Measurements from ENCODE around the gene CCNI. TPM values are rescaled to one million over a fixed set of nuclear protein-coding genes. Genes with fewer than 3 reads are reported as not detected.

The CCNI gene
- total RNA-seq, 1 donor, result 187 TPM

DNA sequence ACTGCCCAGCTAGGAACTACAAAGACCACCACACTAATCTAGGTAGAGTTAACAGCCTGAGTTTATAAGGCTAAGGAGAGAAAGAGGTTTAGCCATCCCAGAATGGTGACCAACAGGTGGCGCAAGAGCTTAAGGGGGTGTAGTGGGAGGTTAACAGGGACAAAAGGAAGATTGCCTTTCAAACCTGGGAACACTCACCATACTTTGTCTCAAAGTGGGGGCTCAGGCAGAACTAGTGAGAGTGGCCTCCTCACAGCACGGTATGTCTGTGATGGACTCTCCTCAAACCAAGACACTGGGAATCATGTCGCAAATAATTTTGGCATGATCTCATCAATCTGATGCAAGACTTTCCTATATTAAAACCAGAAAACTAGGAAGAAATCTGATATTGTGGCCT, 23.4 kb downstream of the CCNI start:
- no peak overlapping the region for H3K4me3 ChIP-seq (ENCODE audit: low read depth, low read length)
- peak; percentile 58 for DNase-seq (ENCODE audit: low read depth)
- TF ChIP-seq, protein P1, sequence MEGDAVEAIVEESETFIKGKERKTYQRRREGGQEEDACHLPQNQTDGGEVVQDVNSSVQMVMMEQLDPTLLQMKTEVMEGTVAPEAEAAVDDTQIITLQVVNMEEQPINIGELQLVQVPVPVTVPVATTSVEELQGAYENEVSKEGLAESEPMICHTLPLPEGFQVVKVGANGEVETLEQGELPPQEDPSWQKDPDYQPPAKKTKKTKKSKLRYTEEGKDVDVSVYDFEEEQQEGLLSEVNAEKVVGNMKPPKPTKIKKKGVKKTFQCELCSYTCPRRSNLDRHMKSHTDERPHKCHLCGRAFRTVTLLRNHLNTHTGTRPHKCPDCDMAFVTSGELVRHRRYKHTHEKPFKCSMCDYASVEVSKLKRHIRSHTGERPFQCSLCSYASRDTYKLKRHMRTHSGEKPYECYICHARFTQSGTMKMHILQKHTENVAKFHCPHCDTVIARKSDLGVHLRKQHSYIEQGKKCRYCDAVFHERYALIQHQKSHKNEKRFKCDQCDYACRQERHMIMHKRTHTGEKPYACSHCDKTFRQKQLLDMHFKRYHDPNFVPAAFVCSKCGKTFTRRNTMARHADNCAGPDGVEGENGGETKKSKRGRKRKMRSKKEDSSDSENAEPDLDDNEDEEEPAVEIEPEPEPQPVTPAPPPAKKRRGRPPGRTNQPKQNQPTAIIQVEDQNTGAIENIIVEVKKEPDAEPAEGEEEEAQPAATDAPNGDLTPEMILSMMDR (IDR thresholded peaks at IDR 0.05; ENCODE audit: insufficient read depth, low read depth, low read length), result peak; percentile 54

DNA sequence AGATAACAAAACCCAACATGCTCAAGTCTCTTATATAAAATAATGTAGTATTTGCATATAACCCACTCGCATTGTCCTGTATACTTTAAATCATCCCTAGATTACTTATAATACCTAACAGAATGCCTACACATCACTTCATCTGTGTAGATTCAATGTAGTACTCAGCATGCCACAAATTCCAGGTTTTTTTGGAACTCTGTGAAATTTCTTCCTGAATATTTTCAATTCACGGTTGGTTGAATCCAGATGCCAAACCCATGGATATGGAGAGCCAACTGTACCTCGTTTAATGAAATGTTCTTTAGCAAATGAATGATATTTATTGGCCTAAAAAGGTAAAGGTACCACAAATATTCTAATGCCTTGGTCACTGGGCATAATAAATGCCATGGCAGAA, 24.8 kb downstream of the CCNI start:
- no peak for DNase-seq (ENCODE audit: low read depth)
- TF ChIP-seq, protein P1 (IDR thresholded peaks at IDR 0.05; ENCODE audit: insufficient read depth, low read depth, low read length), result no peak
- no peak overlapping the region for H3K4me3 ChIP-seq (ENCODE audit: low read depth, low read length)

DNA sequence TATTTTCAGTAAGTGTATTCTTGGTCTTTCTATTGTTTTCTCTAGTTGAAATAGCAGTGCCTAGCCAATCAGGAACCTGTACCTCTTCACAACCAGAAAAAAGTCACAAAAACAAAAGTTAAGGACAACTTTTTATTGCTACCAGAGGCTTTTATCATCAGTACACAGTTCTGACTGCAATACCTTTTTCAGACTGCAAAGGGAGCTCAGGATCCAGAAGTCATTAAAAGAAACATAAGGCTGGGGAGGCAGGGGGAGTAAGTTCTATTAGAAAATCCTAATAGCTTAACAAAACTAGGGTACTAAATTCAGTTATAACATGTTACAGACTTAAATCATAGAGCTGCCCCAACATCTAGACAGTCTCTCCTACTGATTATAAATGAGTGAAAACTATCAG, 28.8 kb downstream of the CCNI start:
- TF ChIP-seq, protein P1 (IDR thresholded peaks at IDR 0.05; ENCODE audit: insufficient read depth, low read depth, low read length), result peak; percentile 41
- peak; percentile 37 for DNase-seq (ENCODE audit: low read depth)
- H3K4me3 ChIP-seq (ENCODE audit: low read depth, low read length), result no peak overlapping the region

DNA sequence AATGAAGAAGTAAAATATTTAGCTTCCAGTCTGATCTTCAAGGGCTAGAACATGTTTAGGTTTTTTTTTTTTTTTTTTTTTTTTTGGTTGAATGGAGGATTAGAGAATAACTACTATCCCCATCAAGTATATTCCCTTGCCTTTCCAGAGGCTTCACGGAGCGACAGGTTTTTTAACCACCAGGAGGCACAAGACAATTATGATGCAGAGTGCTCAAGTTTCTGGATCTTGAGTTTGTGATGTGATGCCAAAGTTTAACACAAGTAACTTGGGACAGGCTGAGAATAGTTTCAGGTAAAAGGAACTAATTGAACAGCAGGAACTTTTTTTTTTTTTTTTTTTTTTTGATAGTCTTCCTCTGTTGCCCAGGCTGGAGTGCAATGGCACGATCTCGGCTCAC, 30.3 kb downstream of the CCNI start:
- peak; percentile 32 for DNase-seq (ENCODE audit: low read depth)
- TF ChIP-seq, protein P1 (IDR thresholded peaks at IDR 0.05; ENCODE audit: insufficient read depth, low read depth, low read length), result peak; percentile 34
- no peak overlapping the region for H3K4me3 ChIP-seq (ENCODE audit: low read depth, low read length)

DNA sequence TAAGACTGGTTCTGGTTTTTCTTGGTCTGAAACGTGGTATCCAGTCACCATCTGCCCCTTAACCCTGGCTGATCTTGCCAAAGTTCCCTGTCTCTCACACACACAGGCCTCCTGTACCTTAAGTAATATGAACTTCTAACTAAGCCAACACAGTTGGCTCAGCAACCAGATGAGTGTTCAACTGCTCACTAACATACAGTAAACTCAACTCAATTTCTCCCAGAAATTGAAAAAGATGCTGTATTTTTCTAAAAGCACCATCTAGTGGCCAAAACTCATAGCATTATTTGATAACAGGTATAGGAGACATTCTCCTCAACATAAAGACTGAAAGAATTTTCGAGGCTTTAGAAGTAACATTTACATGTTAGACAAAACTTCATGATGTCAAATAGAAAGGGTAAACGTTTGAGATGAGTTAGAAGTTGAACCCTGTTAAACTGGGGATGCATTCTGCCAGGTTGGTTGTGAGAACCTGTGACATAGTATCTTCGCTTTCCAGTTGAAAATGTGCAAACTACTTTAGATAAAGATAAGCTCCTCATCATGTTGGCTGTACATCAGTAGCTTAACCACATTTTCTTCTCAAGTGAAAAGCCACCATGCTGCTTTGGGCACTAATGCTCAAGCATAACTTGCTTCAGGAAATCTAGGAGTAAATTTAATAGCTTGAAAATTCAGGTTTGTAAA, 31.2 kb downstream of the CCNI start:
- TF ChIP-seq, protein P1 (IDR thresholded peaks at IDR 0.05; ENCODE audit: insufficient read depth, low read depth, low read length), result peak; percentile 66
- DNase-seq (ENCODE audit: low read depth), result peak; percentile 64
- no peak overlapping the region for H3K4me3 ChIP-seq (ENCODE audit: low read depth, low read length)

DNA sequence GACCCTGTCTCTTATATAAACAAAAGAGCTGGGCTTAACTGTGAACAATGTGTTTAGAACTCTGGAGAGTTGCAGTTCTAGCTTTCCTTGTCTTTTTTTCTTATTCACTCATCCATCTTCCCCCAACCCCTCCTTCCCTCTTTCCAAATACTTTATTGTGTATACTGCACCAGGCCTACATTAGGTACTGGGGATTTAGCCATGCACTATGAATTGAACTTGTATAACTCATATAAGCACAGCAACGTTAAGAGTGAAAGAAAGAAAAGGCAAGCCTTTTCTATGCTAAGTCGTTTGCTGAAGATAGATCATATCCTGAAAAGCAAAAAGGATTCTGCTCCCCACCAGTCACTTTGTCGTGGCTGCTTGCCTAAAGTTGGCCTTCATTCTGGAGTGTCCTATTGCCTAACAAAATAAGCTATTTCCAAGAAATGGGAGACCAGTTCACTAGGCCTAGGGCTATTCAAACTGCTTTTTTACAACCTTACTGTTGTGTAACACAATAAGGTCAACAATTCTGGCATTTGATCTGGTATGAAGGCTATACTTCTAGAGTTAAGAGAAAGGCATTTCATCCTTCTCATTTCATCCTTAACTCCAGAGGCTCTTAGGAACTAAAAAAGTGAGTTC, 32.2 kb downstream of the CCNI start:
- DNase-seq (ENCODE audit: low read depth), result peak; percentile 84
- H3K4me3 ChIP-seq (ENCODE audit: low read depth, low read length), result no peak overlapping the region
- TF ChIP-seq, protein P1 (IDR thresholded peaks at IDR 0.05; ENCODE audit: insufficient read depth, low read depth, low read length), result no peak
